HCT116 (cell line): Measurements from ENCODE around the gene ASCL5. TPM values are rescaled to one million over a fixed set of nuclear protein-coding genes. Genes with fewer than 3 reads are reported as not detected.

Experiments used
- ATAC-seq: fragments of 200-7000 bp; cut with Tn5 transposase; 2 replicates; pipeline ENCODE4 v1.9.1; 2020; ENCODE audit warnings: mild to moderate bottlenecking, moderate library complexity
- BruUV-seq: library from RNA; stranded (reverse); fragments of 400-500 nt; replicated peaks from 2 replicates; lab custom pipeline; 2021; lab: Mats Ljungman, UMichigan
- CTCF ChIA-PET: fragments of 300-600 bp; sonication (Branson Sonifier 250); formaldehyde crosslinking; loops from one replicate; lab custom pipeline; 2021; ENCODE audit warnings: antibody characterized with exemption; lab: Charles Lee
- POLR2A ChIA-PET: fragments of 300-600, 350-600 bp; sonication (Branson Sonifier 250); formaldehyde crosslinking; loops from one replicate; lab custom pipeline; 2021; ENCODE audit warnings: antibody characterized with exemption; lab: Charles Lee
- RAD21 ChIA-PET, 2 experiments: fragments of 300-600 bp; sonication (Branson Sonifier 250); formaldehyde crosslinking; loops; one replicate each; lab custom pipeline; 2023; ENCODE audit warnings: low total read pairs in 2 of 2; ENCODE audit not compliant: uncharacterized antibody in 2 of 2, unreplicated experiment in 2 of 2, low non-redundant PET in 1 of 2; lab: Charles Lee
- DNase-seq: peaks from one replicate; pipeline ENCODE4 v3.0.0-alpha.2; 2010; ENCODE audit warnings: low read depth, low spot score
- H2AFZ ChIP-seq: fragments of 200-600 bp; shearing (Covaris generic), sonication (generic); 2 replicates; pipeline ENCODE4 v1.6.1; 2017; ENCODE audit warnings: low read depth, mixed run types, mixed read lengths, antibody characterized with exemption, low read length; ENCODE audit not compliant: poor library complexity, severe bottlenecking
- H3K27ac ChIP-seq: 2 replicates; pipeline ENCODE4 v1.5.1; 2012; ENCODE audit warnings: low read depth, low read length
- H3K27me3 ChIP-seq: fragments of 200-600 bp; sonication (generic); 2 replicates; pipeline ENCODE4 v1.6.1; 2016; ENCODE audit warnings: mixed run types, low read length, mixed read lengths; ENCODE audit not compliant: insufficient read depth
- H3K36me3 ChIP-seq, 2 experiments: fragments of 200-500 bp in 1 of 2; fragments of 200-600 bp in 1 of 2; sonication (Bioruptor generic) in 1 of 2; sonication (generic) in 1 of 2; 2 replicates each; pipeline versions ENCODE4 v1.5.1 to v1.6.1; 2014 to 2016; ENCODE audit warnings: low read length in 2 of 2, inconsistent platforms in 1 of 2, mixed read lengths in 1 of 2, mixed run types in 1 of 2; ENCODE audit not compliant: insufficient read depth in 2 of 2, control insufficient read depth in 1 of 2
- H3K4me1 ChIP-seq, 2 experiments: fragments of 200-600 bp in 1 of 2; sonication (generic) in 1 of 2; 2 replicates each; pipeline versions ENCODE4 v1.5.1 to v1.6.1; 2012 to 2017; ENCODE audit warnings: low read length in 2 of 2, inconsistent platforms in 1 of 2, mild to moderate bottlenecking in 1 of 2, mixed read lengths in 1 of 2, mixed run types in 1 of 2, moderate library complexity in 1 of 2; ENCODE audit not compliant: insufficient read depth in 2 of 2, control insufficient read depth in 1 of 2
- H3K4me2 ChIP-seq: fragments of 200-600 bp; sonication (generic); 2 replicates; pipeline ENCODE4 v1.6.1; 2017; ENCODE audit warnings: mixed run types, low read length, mixed read lengths
- H3K4me3 ChIP-seq, 2 experiments: fragments of 200-600 bp in 1 of 2; sonication (generic) in 1 of 2; replicated peaks in 1 of 2; 2 replicates each; pipeline ENCODE4 v1.5.1; 2011 to 2016; ENCODE audit warnings: low read length in 2 of 2, control low read depth in 1 of 2, low read depth in 1 of 2, mild to moderate bottlenecking in 1 of 2, mixed read lengths in 1 of 2, mixed run types in 1 of 2
- H3K79me2 ChIP-seq: fragments of 200-600 bp; sonication (generic); 2 replicates; pipeline ENCODE4 v1.6.1; 2017; ENCODE audit warnings: mild to moderate bottlenecking, mixed run types, low read length, moderate library complexity, mixed read lengths; ENCODE audit not compliant: insufficient read depth
- H3K9ac ChIP-seq: fragments of 200-600 bp; sonication (generic); 2 replicates; pipeline ENCODE4 v1.6.1; 2016; ENCODE audit warnings: low read length, mixed read lengths
- H3K9me2 ChIP-seq: fragments of 200-600 bp; sonication (generic), shearing (Covaris generic); 2 replicates; pipeline ENCODE4 v1.6.1; 2017; ENCODE audit warnings: mixed run types, mild to moderate bottlenecking, moderate library complexity; ENCODE audit not compliant: insufficient read depth
- H3K9me3 ChIP-seq, 2 experiments: fragments of 200-500 bp in 1 of 2; fragments of 200-600 bp in 1 of 2; sonication (Bioruptor generic) in 1 of 2; sonication (generic) in 1 of 2; 2 replicates each; pipeline ENCODE4 v1.6.1; 2014 to 2017; ENCODE audit warnings: low read length in 2 of 2, mixed read lengths in 2 of 2, inconsistent platforms in 1 of 2, low read depth in 1 of 2, mild to moderate bottlenecking in 1 of 2, mixed run types in 1 of 2, moderate library complexity in 1 of 2; ENCODE audit not compliant: control insufficient read depth in 1 of 2, insufficient read depth in 1 of 2
- H4K20me1 ChIP-seq: fragments of 200-600 bp; sonication (generic), shearing (Covaris generic); 2 replicates; pipeline ENCODE4 v1.6.1; 2017; ENCODE audit warnings: mixed run types, mild to moderate bottlenecking, moderate library complexity; ENCODE audit not compliant: insufficient read depth
- POLR2A ChIP-seq: IDR thresholded peaks from 2 replicates; pipeline ENCODE4 v1.7.0; 2011; ENCODE audit warnings: borderline replicate concordance; ENCODE audit not compliant: insufficient read depth, insufficient read length; ENCODE audit errors: extremely low read depth
- RAD21 ChIP-seq: IDR thresholded peaks from 2 replicates; pipeline ENCODE4 v1.6.1; 2012; ENCODE audit warnings: low read depth, mild to moderate bottlenecking
- SIN3A ChIP-seq: IDR thresholded peaks from 2 replicates; pipeline ENCODE4 v1.6.1; 2012; ENCODE audit warnings: low read depth
- SRF ChIP-seq: IDR thresholded peaks from 2 replicates; pipeline ENCODE4 v1.6.1; 2012; ENCODE audit warnings: low read depth
- YY1 ChIP-seq: IDR thresholded peaks from 2 replicates; pipeline ENCODE4 v1.6.1; 2011; ENCODE audit warnings: low read length, low read depth, moderate library complexity, mild to moderate bottlenecking; ENCODE audit not compliant: insufficient replicate concordance; ENCODE audit errors: extremely low read depth
- ZBTB33 ChIP-seq: IDR thresholded peaks from 2 replicates; pipeline ENCODE4 v1.6.1; 2011; ENCODE audit warnings: mild to moderate bottlenecking, low read length, moderate library complexity; ENCODE audit not compliant: insufficient replicate concordance; ENCODE audit errors: extremely low read depth
- ZNF274 ChIP-seq: fragments of 200-500 bp; sonication (Bioruptor generic); IDR thresholded peaks from 2 replicates; pipeline ENCODE4 v1.6.1; 2014; ENCODE audit warnings: mild to moderate bottlenecking, low read depth, low read length, inconsistent platforms
- intact Hi-C: fragments of 100-400 bp; cut with micrococcal nuclease; formaldehyde crosslinking; loops from 2 replicates; pipeline ENCODE4 v1.10.0; 2022
- total RNA-seq: library from RNA; stranded (reverse); gene quantifications from one replicate; pipeline ENCODE4 v1.2.1, GENCODE V29; 2021; ENCODE audit not compliant: unreplicated experiment
- TF ChIP-seq, protein P1 (sequence below), 3 experiments: fragments of 200-600 bp in 1 of 3; sonication (generic) in 1 of 3; IDR thresholded peaks in 2 of 3; conservative IDR thresholded peaks in 1 of 3; 2 replicates each; pipeline ENCODE4 v1.5.1; 2012 to 2017; ENCODE audit warnings: low read depth in 2 of 3, low read length in 2 of 3, antibody characterized with exemption in 1 of 3, borderline replicate concordance in 1 of 3, control low read depth in 1 of 3, mild to moderate bottlenecking in 1 of 3, mixed read lengths in 1 of 3, mixed run types in 1 of 3, moderate library complexity in 1 of 3; ENCODE audit not compliant: insufficient read depth in 1 of 3

ASCL5 gene
- total RNA-seq, 1 experiment from 2014 or later, result 0.15 TPM

DNA sequence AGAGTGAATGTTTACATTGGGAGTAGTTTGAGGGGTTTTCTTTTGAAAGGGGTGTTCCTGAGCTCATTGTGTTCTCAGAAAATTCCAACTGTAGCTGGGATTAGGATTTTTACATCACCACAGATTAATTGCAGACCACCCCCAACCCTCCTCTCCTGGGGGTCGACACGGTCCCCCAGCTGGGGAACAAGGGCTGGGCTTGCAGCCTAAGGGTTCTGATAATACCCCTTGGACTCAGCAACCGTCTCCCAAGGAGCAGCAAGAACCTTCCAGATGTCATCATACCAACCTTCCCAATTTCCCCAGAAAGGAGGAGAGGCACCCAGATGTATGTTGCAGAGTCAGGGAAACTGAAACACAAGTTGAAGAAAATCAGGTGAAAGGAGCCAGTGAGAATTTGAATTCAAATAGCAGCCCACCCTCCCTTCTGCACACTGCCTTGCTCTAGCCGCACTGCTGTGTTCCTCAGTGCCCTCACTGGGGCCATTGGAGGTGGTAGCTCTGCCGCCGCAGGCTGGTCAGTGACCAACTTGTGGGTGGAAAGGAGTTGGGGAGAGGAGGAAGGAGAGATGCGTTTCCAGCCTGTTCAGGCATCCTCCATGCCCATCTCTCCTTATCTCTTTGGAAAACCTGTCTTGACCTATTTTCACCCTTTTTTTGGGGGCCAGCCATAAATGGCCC lies 49.0 kb upstream of the ASCL5 start:
- intact Hi-C loops, result no loop called here
- ATAC-seq (no peak), DNase-seq (no peak)
- H3K9me2 ChIP-seq, result no peaks in the 10 kb centered on the region
- no peak overlapping the region for H3K27ac ChIP-seq
- H3K27me3 ChIP-seq, result peaks cover 1% of the 10 kb centered on the region; the same call in 1 of the 2 replicates
- no peak overlapping the region for H3K4me3 ChIP-seq
- H3K4me1 ChIP-seq, result peaks cover 0 to 8% of the 10 kb centered on the region in 2 experiments; a peak in 2 of 4 replicates
- H3K79me2 ChIP-seq, result no peaks in the 10 kb centered on the region
- no TSS peak for BruUV-seq
- H2AFZ ChIP-seq, result no peak overlapping the region
- ChIA-PET POLR2A (interaction anchor here (0.6 kb wide), 1 partner anchor 16 kb away, joined by 3 read pairs; no protein-coding TSS in a partner anchor), CTCF (no interaction called here), RAD21 (no interaction called here)
- TF ChIP-seq YY1 (no peak), SIN3A (no peak), ZBTB33 (no peak), RAD21 (no peak), ZNF274 (no peak), SRF (no peak), POLR2A (no peak)
- TF ChIP-seq, protein P1, sequence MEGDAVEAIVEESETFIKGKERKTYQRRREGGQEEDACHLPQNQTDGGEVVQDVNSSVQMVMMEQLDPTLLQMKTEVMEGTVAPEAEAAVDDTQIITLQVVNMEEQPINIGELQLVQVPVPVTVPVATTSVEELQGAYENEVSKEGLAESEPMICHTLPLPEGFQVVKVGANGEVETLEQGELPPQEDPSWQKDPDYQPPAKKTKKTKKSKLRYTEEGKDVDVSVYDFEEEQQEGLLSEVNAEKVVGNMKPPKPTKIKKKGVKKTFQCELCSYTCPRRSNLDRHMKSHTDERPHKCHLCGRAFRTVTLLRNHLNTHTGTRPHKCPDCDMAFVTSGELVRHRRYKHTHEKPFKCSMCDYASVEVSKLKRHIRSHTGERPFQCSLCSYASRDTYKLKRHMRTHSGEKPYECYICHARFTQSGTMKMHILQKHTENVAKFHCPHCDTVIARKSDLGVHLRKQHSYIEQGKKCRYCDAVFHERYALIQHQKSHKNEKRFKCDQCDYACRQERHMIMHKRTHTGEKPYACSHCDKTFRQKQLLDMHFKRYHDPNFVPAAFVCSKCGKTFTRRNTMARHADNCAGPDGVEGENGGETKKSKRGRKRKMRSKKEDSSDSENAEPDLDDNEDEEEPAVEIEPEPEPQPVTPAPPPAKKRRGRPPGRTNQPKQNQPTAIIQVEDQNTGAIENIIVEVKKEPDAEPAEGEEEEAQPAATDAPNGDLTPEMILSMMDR (IDR thresholded peaks at IDR 0.05 in 2 of 3, conservative IDR thresholded peaks at IDR 0.05 in 1 of 3; ENCODE audit: borderline replicate concordance in 1 of 3, insufficient read depth in 1 of 3, low read depth in 2 of 3, low read length in 2 of 3), result no peak
- no peak overlapping the region for H3K9ac ChIP-seq
- no peaks in the 10 kb centered on the region for H4K20me1 ChIP-seq
- H3K36me3 ChIP-seq, result no peaks in the 10 kb centered on the region
- no peak overlapping the region for H3K4me2 ChIP-seq
- no peaks in the 10 kb centered on the region for H3K9me3 ChIP-seq
